SK-N-MC (cell line): ENCODE results near the gene PIK3CB.

Experiments
- EZH2 ChIP-seq: fragments of 200-600 bp; sonication (generic); IDR thresholded peaks from one replicate; pipeline ENCODE4 v1.6.1; 2017; ENCODE audit warnings: antibody characterized with exemption
- POLR2AphosphoS5 ChIP-seq: IDR thresholded peaks from 2 replicates; pipeline ENCODE4 v1.6.1; 2012; ENCODE audit warnings: mild to moderate bottlenecking, low read depth, low read length, borderline replicate concordance

GRCh38 chr3:138824114-138824506 is 10.6 kb downstream of the PIK3CB start:
- TF ChIP-seq POLR2AphosphoS5 (no peak), EZH2 (no peak)
